CD4-positive, alpha-beta T cell (primary cell): ENCODE results near the gene CAMTA1. TPM values are rescaled to one million over a fixed set of nuclear protein-coding genes. Genes with fewer than 3 reads are reported as not detected.

ENCODE experiments used
- ATAC-seq: fragments of 200-7000 bp; cut with Tn5 transposase; one replicate; pipeline ENCODE4 v1.10.0; 2022; ENCODE audit warnings: mild to moderate bottlenecking; ENCODE audit not compliant: poor library complexity
- CTCF ChIA-PET: fragments of 350-600 bp; sonication (Branson Sonifier 250); formaldehyde crosslinking; loops from one replicate; lab custom pipeline; 2021; ENCODE audit warnings: antibody characterized with exemption, inconsistent platforms; lab: Charles Lee
- POLR2A ChIA-PET: fragments of 350-600 bp; sonication (Branson Sonifier 250); formaldehyde crosslinking; loops from one replicate; lab custom pipeline; 2021; ENCODE audit warnings: antibody characterized with exemption, inconsistent platforms; lab: Charles Lee
- DNase-seq, 14 experiments: peaks; one replicate each; pipeline ENCODE4 v3.0.0-alpha.2; 2013 to 2020; ENCODE audit warnings: mixed read lengths in 2 of 14
- H3K27ac ChIP-seq, 2 donors: one replicate each; pipeline versions ENCODE4 v1.5.1 to v1.7.0; 2013; ENCODE audit warnings: low read length in 2 of 2, low read depth in 1 of 2, mild to moderate bottlenecking in 1 of 2
- H3K27me3 ChIP-seq, 2 experiments: 1 replicate in 1 of 2; 2 replicates in 1 of 2; pipeline versions ENCODE4 v1.6.1 to v1.7.0; 2013; ENCODE audit warnings: low read length in 2 of 2, control low read depth in 1 of 2, mild to moderate bottlenecking in 1 of 2, moderate library complexity in 1 of 2; ENCODE audit not compliant: insufficient read depth in 2 of 2, control insufficient read depth in 1 of 2
- H3K36me3 ChIP-seq: one replicate; pipeline ENCODE4 v1.6.1; 2013; ENCODE audit warnings: low read length, control low read depth; ENCODE audit not compliant: insufficient read depth
- H3K4me1 ChIP-seq: one replicate; pipeline ENCODE4 v1.6.1; 2013; ENCODE audit warnings: low read length, control low read depth; ENCODE audit not compliant: insufficient read depth
- H3K4me3 ChIP-seq: one replicate; pipeline ENCODE4 v1.5.1; 2013; ENCODE audit warnings: mild to moderate bottlenecking, low read length, moderate library complexity
- H3K9me3 ChIP-seq, 2 experiments: 1 replicate in 1 of 2; 2 replicates in 1 of 2; pipeline versions ENCODE4 v1.6.1 to v1.7.0; 2013; ENCODE audit warnings: low read length in 2 of 2, mild to moderate bottlenecking in 2 of 2, control low read depth in 1 of 2, moderate library complexity in 1 of 2; ENCODE audit not compliant: control insufficient read depth in 1 of 2, insufficient read depth in 1 of 2
- H3K27ac Mint-ChIP-seq: one replicate; pipeline ENCODE4 v1.8.0; 2020; ENCODE audit warnings: mixed read lengths
- H3K27me3 Mint-ChIP-seq: one replicate; pipeline ENCODE4 v1.8.0; 2021; ENCODE audit warnings: mixed read lengths
- H3K36me3 Mint-ChIP-seq: one replicate; pipeline ENCODE4 v1.8.0; 2021; ENCODE audit warnings: low read depth, mixed read lengths
- H3K4me1 Mint-ChIP-seq: one replicate; pipeline ENCODE4 v1.8.0; 2021; ENCODE audit warnings: low read depth, mixed read lengths
- H3K4me3 Mint-ChIP-seq: one replicate; pipeline ENCODE4 v1.8.0; 2020; ENCODE audit warnings: mild to moderate bottlenecking, mixed read lengths
- H3K9me3 Mint-ChIP-seq: one replicate; pipeline ENCODE4 v1.8.0; 2020; ENCODE audit warnings: mixed read lengths
- CTCF ChIP-seq: fragments of 200-600 bp; IDR thresholded peaks from one replicate; pipeline ENCODE4 v1.8.0; 2022; ENCODE audit warnings: antibody characterized with exemption, mild to moderate bottlenecking
- intact Hi-C, 2 experiments: fragments of 100-400 bp; cut with DNase I in 1 of 2; cut with micrococcal nuclease in 1 of 2; formaldehyde crosslinking; loops; one replicate each; pipeline versions ENCODE4 v1.15.1 to v1.9.0; 2023 to 2025; cut with DNase I, micrococcal nuclease
- total RNA-seq, 174 experiments: library from RNA in 2 of 174; stranded (reverse) in 2 of 174; gene quantifications; one replicate each; pipeline ENCODE4 v1.2.3 and lab custom pipeline; 2021 to 2026

Gene CAMTA1
- total RNA-seq, 2 experiments from 2014 or later: 38.6 to 39.3 TPM

GRCh38 chr1:7538849-7539768 is 753.9 kb downstream of the CAMTA1 start:
- no peaks in the 10 kb centered on the region for H3K9me3 Mint-ChIP-seq
- no peak overlapping the region for H3K27ac Mint-ChIP-seq
- intact Hi-C loops: no loop called here
- H3K4me3 Mint-ChIP-seq: no peak overlapping the region
- no peak overlapping the region for H3K27ac ChIP-seq
- H3K4me1 ChIP-seq: no peaks in the 10 kb centered on the region
- H3K4me3 ChIP-seq: no peak overlapping the region
- CTCF ChIA-PET: no interaction called here
- DNase-seq (no peak), ATAC-seq (no peak)
- no peak for TF ChIP-seq CTCF
- H3K9me3 ChIP-seq: peaks cover 0 to 6% of the 10 kb centered on the region in 2 experiments
- no peaks in the 10 kb centered on the region for H3K4me1 Mint-ChIP-seq
- H3K36me3 ChIP-seq: no peaks in the 10 kb centered on the region
- H3K27me3 ChIP-seq: peaks cover 0 to 7% of the 10 kb centered on the region in 2 experiments
- H3K27me3 Mint-ChIP-seq: peaks cover 4% of the 10 kb centered on the region
- POLR2A ChIA-PET: no interaction called here
- H3K36me3 Mint-ChIP-seq: no peaks in the 10 kb centered on the region

- H3K36me3 ChIP-seq: no peaks in the 10 kb centered on the region
- H3K27me3 Mint-ChIP-seq: peaks cover 8% of the 10 kb centered on the region
- H3K4me3 ChIP-seq: no peak overlapping the region
- no peaks in the 10 kb centered on the region for H3K36me3 Mint-ChIP-seq
- no peak for TF ChIP-seq CTCF
- no peaks in the 10 kb centered on the region for H3K4me1 ChIP-seq
- H3K4me3 Mint-ChIP-seq: no peak overlapping the region
- POLR2A ChIA-PET: no interaction called here
- no peak overlapping the region for H3K27ac ChIP-seq
- no peak for ATAC-seq
- intact Hi-C loops: no loop called here
- H3K27ac Mint-ChIP-seq: no peak overlapping the region
- H3K9me3 ChIP-seq: peaks cover 0 to 6% of the 10 kb centered on the region in 2 experiments
- no peaks in the 10 kb centered on the region for H3K4me1 Mint-ChIP-seq
- DNase-seq: no peak
- H3K27me3 ChIP-seq: peaks cover 0 to 7% of the 10 kb centered on the region in 2 experiments
- no peaks in the 10 kb centered on the region for H3K9me3 Mint-ChIP-seq
- CTCF ChIA-PET: no interaction called here
These were observed 754.5 kb downstream of the CAMTA1 start for GRCh38 chr1:7539769-7540175.

GRCh38 chr1:7540816-7541215 is 755.6 kb downstream of the CAMTA1 start:
- no peak overlapping the region for H3K4me3 Mint-ChIP-seq
- intact Hi-C loops: no loop called here
- H3K36me3 Mint-ChIP-seq: no peaks in the 10 kb centered on the region
- no peaks in the 10 kb centered on the region for H3K4me1 Mint-ChIP-seq
- no peaks in the 10 kb centered on the region for H3K9me3 Mint-ChIP-seq
- ChIA-PET POLR2A (no interaction called here), CTCF (no interaction called here)
- no peak for DNase-seq
- no peaks in the 10 kb centered on the region for H3K36me3 ChIP-seq
- ATAC-seq: no peak
- no peak overlapping the region for H3K27ac Mint-ChIP-seq
- peaks cover 0 to 6% of the 10 kb centered on the region in 2 experiments for H3K9me3 ChIP-seq
- H3K27me3 Mint-ChIP-seq: peaks cover 8% of the 10 kb centered on the region
- H3K4me1 ChIP-seq: no peaks in the 10 kb centered on the region
- H3K27me3 ChIP-seq: peaks cover 0 to 7% of the 10 kb centered on the region in 2 experiments
- no peak for TF ChIP-seq CTCF
- no peak overlapping the region for H3K4me3 ChIP-seq
- H3K27ac ChIP-seq: no peak overlapping the region
